ENCODE results near the gene DPY19L2.
"Not testable (repeated sequence)": the region's sequence is repeated elsewhere in the genome, so short reads cannot be mapped to it uniquely, and the experiment has no call there.

Gene DPY19L2

GRCh38 chr12:63689141-63689540 lies 20.8 kb upstream of the DPY19L2 start:
- H3K4me1 Mint-ChIP-seq; H3K27ac Mint-ChIP-seq (ENCODE audit: low read depth); DNase-seq (ENCODE audit: low spot score in 2 of 2); ATAC-seq (replicated peaks; ENCODE audit: extremely low read depth, poor library complexity, severe bottlenecking); H3K9me3 Mint-ChIP-seq; H3K27me3 Mint-ChIP-seq; H3K36me3 Mint-ChIP-seq (ENCODE audit: insufficient read depth); H3K4me3 Mint-ChIP-seq: not testable (repeated sequence)

- not testable (repeated sequence) for H3K27me3 Mint-ChIP-seq; H3K27ac Mint-ChIP-seq (ENCODE audit: low read depth); DNase-seq (ENCODE audit: low spot score in 2 of 2); H3K36me3 Mint-ChIP-seq (ENCODE audit: insufficient read depth); H3K4me3 Mint-ChIP-seq; ATAC-seq (replicated peaks; ENCODE audit: extremely low read depth, poor library complexity, severe bottlenecking); H3K4me1 Mint-ChIP-seq; H3K9me3 Mint-ChIP-seq
Measured at GRCh38 chr12:63686623-63687022, 18.3 kb upstream of the DPY19L2 start.

- not testable (repeated sequence) for H3K4me3 Mint-ChIP-seq; ATAC-seq (replicated peaks; ENCODE audit: extremely low read depth, poor library complexity, severe bottlenecking); DNase-seq (ENCODE audit: low spot score in 2 of 2); H3K27me3 Mint-ChIP-seq; H3K27ac Mint-ChIP-seq (ENCODE audit: low read depth); H3K4me1 Mint-ChIP-seq; H3K36me3 Mint-ChIP-seq (ENCODE audit: insufficient read depth); H3K9me3 Mint-ChIP-seq
Measured at GRCh38 chr12:63685789-63686188, 17.5 kb upstream of the DPY19L2 start.

- H3K27ac Mint-ChIP-seq (ENCODE audit: low read depth); DNase-seq (ENCODE audit: low spot score in 2 of 2); H3K4me1 Mint-ChIP-seq; H3K9me3 Mint-ChIP-seq; ATAC-seq (replicated peaks; ENCODE audit: extremely low read depth, poor library complexity, severe bottlenecking); H3K4me3 Mint-ChIP-seq; H3K36me3 Mint-ChIP-seq (ENCODE audit: insufficient read depth): not testable (repeated sequence)
- peaks cover 13% of the 10 kb centered on the region for H3K27me3 Mint-ChIP-seq
Measured at GRCh38 chr12:63682617-63683016, 14.3 kb upstream of the DPY19L2 start.

- DNase-seq (ENCODE audit: low spot score in 2 of 2); ATAC-seq (replicated peaks; ENCODE audit: extremely low read depth, poor library complexity, severe bottlenecking); H3K27ac Mint-ChIP-seq (ENCODE audit: low read depth); H3K4me3 Mint-ChIP-seq; H3K36me3 Mint-ChIP-seq (ENCODE audit: insufficient read depth); H3K9me3 Mint-ChIP-seq; H3K4me1 Mint-ChIP-seq: not testable (repeated sequence)
- H3K27me3 Mint-ChIP-seq = peaks cover 13% of the 10 kb centered on the region
Measured at GRCh38 chr12:63680758-63681157, 12.5 kb upstream of the DPY19L2 start.

- H3K36me3 Mint-ChIP-seq (ENCODE audit: insufficient read depth); H3K4me1 Mint-ChIP-seq; H3K9me3 Mint-ChIP-seq; ATAC-seq (replicated peaks; ENCODE audit: extremely low read depth, poor library complexity, severe bottlenecking); H3K27ac Mint-ChIP-seq (ENCODE audit: low read depth); DNase-seq (ENCODE audit: low spot score in 2 of 2); H3K4me3 Mint-ChIP-seq: not testable (repeated sequence)
- H3K27me3 Mint-ChIP-seq = peaks cover 28% of the 10 kb centered on the region
Measured at GRCh38 chr12:63672550-63672949, 4.3 kb upstream of the DPY19L2 start.

GRCh38 chr12:63669936-63670335 lies 1.6 kb upstream of the DPY19L2 start:
- Mint-ChIP-seq H3K4me3 (peak overlapping the region; percentile 80), H3K27ac (ENCODE audit: low read depth) (peak overlapping the region; percentile 21)
- H3K36me3 Mint-ChIP-seq (ENCODE audit: insufficient read depth) = not testable (repeated sequence)

GRCh38 chr12:63669427-63669826 lies 1.1 kb upstream of the DPY19L2 start:
- not testable (repeated sequence) for H3K36me3 Mint-ChIP-seq (ENCODE audit: insufficient read depth); ATAC-seq (replicated peaks; ENCODE audit: extremely low read depth, poor library complexity, severe bottlenecking); H3K9me3 Mint-ChIP-seq; DNase-seq (ENCODE audit: low spot score in 2 of 2)
- Mint-ChIP-seq H3K27me3 (peaks cover 35% of the 10 kb centered on the region), H3K4me1 (peaks cover 13% of the 10 kb centered on the region), H3K4me3 (peak overlapping the region; percentile 80), H3K27ac (ENCODE audit: low read depth) (peak overlapping the region; percentile 21)

More at GRCh38 chr12:63669936-63670335, 1.6 kb upstream of the DPY19L2 start:
- Mint-ChIP-seq H3K4me1 (peaks cover 13% of the 10 kb centered on the region), H3K27me3 (peaks cover 35% of the 10 kb centered on the region)
- not testable (repeated sequence) for H3K9me3 Mint-ChIP-seq; DNase-seq (ENCODE audit: low spot score in 2 of 2); ATAC-seq (replicated peaks; ENCODE audit: extremely low read depth, poor library complexity, severe bottlenecking)

GRCh38 chr12:63668800-63669365 lies 590 bp upstream of the DPY19L2 start:
- not testable (repeated sequence) for H3K9me3 Mint-ChIP-seq; DNase-seq (ENCODE audit: low spot score in 2 of 2); H3K36me3 Mint-ChIP-seq (ENCODE audit: insufficient read depth)
- H3K27ac Mint-ChIP-seq (ENCODE audit: low read depth) = peak overlapping the region; percentile 9
- H3K27me3 Mint-ChIP-seq = peaks cover 35% of the 10 kb centered on the region
- ATAC-seq (replicated peaks; ENCODE audit: extremely low read depth, poor library complexity, severe bottlenecking) = peak; percentile 75
- H3K4me3 Mint-ChIP-seq = peak overlapping the region; percentile 80
- H3K4me1 Mint-ChIP-seq = peaks cover 13% of the 10 kb centered on the region

GRCh38 chr12:63663005-63663404 lies 5.3 kb downstream of the DPY19L2 start:
- not testable (repeated sequence) for DNase-seq (ENCODE audit: low spot score in 2 of 2); H3K9me3 Mint-ChIP-seq; H3K4me1 Mint-ChIP-seq; H3K27ac Mint-ChIP-seq (ENCODE audit: low read depth); H3K36me3 Mint-ChIP-seq (ENCODE audit: insufficient read depth); ATAC-seq (replicated peaks; ENCODE audit: extremely low read depth, poor library complexity, severe bottlenecking); H3K4me3 Mint-ChIP-seq
- peaks cover 23% of the 10 kb centered on the region for H3K27me3 Mint-ChIP-seq

- not testable (repeated sequence) for H3K27ac Mint-ChIP-seq (ENCODE audit: low read depth); DNase-seq (ENCODE audit: low spot score in 2 of 2); H3K4me3 Mint-ChIP-seq; H3K9me3 Mint-ChIP-seq; H3K36me3 Mint-ChIP-seq (ENCODE audit: insufficient read depth); ATAC-seq (replicated peaks; ENCODE audit: extremely low read depth, poor library complexity, severe bottlenecking); H3K4me1 Mint-ChIP-seq
- peaks cover 16% of the 10 kb centered on the region for H3K27me3 Mint-ChIP-seq
Measured at GRCh38 chr12:63658501-63658900, 9.8 kb downstream of the DPY19L2 start.

- not testable (repeated sequence) for DNase-seq (ENCODE audit: low spot score in 2 of 2); H3K36me3 Mint-ChIP-seq (ENCODE audit: insufficient read depth); H3K27ac Mint-ChIP-seq (ENCODE audit: low read depth); H3K9me3 Mint-ChIP-seq; ATAC-seq (replicated peaks; ENCODE audit: extremely low read depth, poor library complexity, severe bottlenecking); H3K4me3 Mint-ChIP-seq; H3K4me1 Mint-ChIP-seq
- peaks cover 16% of the 10 kb centered on the region for H3K27me3 Mint-ChIP-seq
Measured at GRCh38 chr12:63656407-63656806, 11.9 kb downstream of the DPY19L2 start.

- H3K27me3 Mint-ChIP-seq = peaks cover 16% of the 10 kb centered on the region
- H3K9me3 Mint-ChIP-seq; H3K27ac Mint-ChIP-seq (ENCODE audit: low read depth); DNase-seq (ENCODE audit: low spot score in 2 of 2); ATAC-seq (replicated peaks; ENCODE audit: extremely low read depth, poor library complexity, severe bottlenecking); H3K4me1 Mint-ChIP-seq; H3K4me3 Mint-ChIP-seq; H3K36me3 Mint-ChIP-seq (ENCODE audit: insufficient read depth): not testable (repeated sequence)
Measured at GRCh38 chr12:63655543-63656257, 12.6 kb downstream of the DPY19L2 start.

All from central memory CD8-positive, alpha-beta T cell (primary cell).